Measurements from ENCODE around the gene DIP2C. TPM values are rescaled to one million over a fixed set of nuclear protein-coding genes. Genes with fewer than 3 reads are reported as not detected.

DIP2C gene
- total RNA-seq, 1 donor from 2014 or later, result 18.4 TPM

GRCh38 chr10:310371-310770 is 379.1 kb downstream of the DIP2C start:
- intact Hi-C loops (cut with DNase I), result no loop called here
- no peak for TF ChIP-seq POLR2AphosphoS5 (IDR thresholded peaks at IDR 0.05; ENCODE audit: insufficient read depth in 1 of 2, low read depth in 1 of 2)
- TF ChIP-seq CTCF (IDR thresholded peaks at IDR 0.05), result no peak
- no peak for TF ChIP-seq POLR2A (IDR thresholded peaks at IDR 0.05)
- no peaks in the 10 kb centered on the region for H3K9me3 ChIP-seq
- no peaks in the 10 kb centered on the region for H3K4me1 ChIP-seq
- H3K36me3 ChIP-seq, result peaks cover 0 to 8% of the 10 kb centered on the region in 2 donors
- DNase-seq (ENCODE audit: extremely low spot score in 2 of 2), result peak; percentile 32 to 55
- H3K27me3 ChIP-seq, result no peaks in the 10 kb centered on the region
- no peak overlapping the region for H3K4me3 ChIP-seq
- no peak overlapping the region for H3K27ac ChIP-seq

DNA sequence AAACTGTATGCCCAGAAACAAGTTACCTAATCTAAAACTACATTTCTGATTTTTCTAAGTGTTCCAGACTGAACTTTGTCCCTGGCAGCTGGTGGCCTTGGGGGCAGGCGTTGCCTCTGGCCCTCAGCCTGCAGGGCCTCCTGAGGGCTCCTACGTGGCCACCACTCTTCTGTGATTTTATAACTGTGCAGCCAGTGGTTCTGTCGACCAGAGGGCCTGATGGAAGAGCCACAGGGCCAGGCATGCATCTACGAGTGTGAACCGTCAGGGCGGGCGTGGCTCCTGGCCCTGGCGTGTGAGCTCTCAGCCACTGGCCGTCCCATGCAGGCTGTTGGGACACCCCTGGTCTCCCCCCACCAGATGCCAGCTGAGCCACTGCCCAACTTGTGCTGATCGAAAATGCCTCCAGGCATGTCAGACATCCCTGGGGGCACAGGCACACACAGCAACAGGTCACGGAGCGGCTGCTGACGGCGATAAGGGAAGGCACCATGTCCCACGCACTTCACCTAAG is 380.8 kb downstream of the DIP2C start:
- intact Hi-C loops (cut with DNase I), result no loop called here
- Histone ChIP-seq H3K27ac (no peak overlapping the region), H3K4me1 (no peaks in the 10 kb centered on the region), H3K4me3 (no peak overlapping the region), H3K27me3 (no peaks in the 10 kb centered on the region), H3K9me3 (no peaks in the 10 kb centered on the region), H3K36me3 (peaks cover 0 to 8% of the 10 kb centered on the region in 2 donors)
- no peak for TF ChIP-seq POLR2A (IDR thresholded peaks at IDR 0.05)
- no peak for TF ChIP-seq POLR2AphosphoS5 (IDR thresholded peaks at IDR 0.05; ENCODE audit: insufficient read depth in 1 of 2, low read depth in 1 of 2)
- no peak for TF ChIP-seq CTCF (IDR thresholded peaks at IDR 0.05)
- no peak for DNase-seq (ENCODE audit: extremely low spot score in 2 of 2)

DNA sequence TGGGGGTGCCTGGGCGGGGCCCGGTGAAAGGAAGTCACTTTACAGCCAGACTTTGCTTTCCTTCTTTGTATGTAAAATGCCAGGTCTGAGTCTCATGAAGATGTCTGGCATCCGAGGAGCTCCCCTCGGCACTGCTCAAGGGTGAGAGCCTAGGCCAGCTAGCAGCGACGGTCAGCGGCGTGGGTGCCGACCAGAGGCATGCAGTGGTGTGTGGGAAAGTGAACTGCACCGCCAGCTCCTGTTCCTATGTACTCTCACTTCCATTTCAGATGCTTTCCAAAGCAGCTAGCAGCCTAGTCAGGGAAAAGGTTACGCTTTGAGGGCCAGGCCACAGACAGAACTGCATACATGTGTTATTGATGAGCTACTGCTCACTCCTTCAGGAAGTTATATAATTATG is 381.4 kb downstream of the DIP2C start:
- intact Hi-C loops (cut with DNase I), result no loop called here
- Histone ChIP-seq H3K9me3 (no peaks in the 10 kb centered on the region), H3K4me1 (no peaks in the 10 kb centered on the region), H3K27ac (no peak overlapping the region), H3K27me3 (no peaks in the 10 kb centered on the region), H3K4me3 (no peak overlapping the region), H3K36me3 (peaks cover 0 to 8% of the 10 kb centered on the region in 2 donors)
- no peak for TF ChIP-seq POLR2AphosphoS5 (IDR thresholded peaks at IDR 0.05; ENCODE audit: insufficient read depth in 1 of 2, low read depth in 1 of 2)
- no peak for TF ChIP-seq POLR2A (IDR thresholded peaks at IDR 0.05)
- no peak for TF ChIP-seq CTCF (IDR thresholded peaks at IDR 0.05)
- no peak for DNase-seq (ENCODE audit: extremely low spot score in 2 of 2)

- no peak for TF ChIP-seq CTCF (IDR thresholded peaks at IDR 0.05)
- TF ChIP-seq POLR2A (IDR thresholded peaks at IDR 0.05), result no peak
- no peak for TF ChIP-seq POLR2AphosphoS5 (IDR thresholded peaks at IDR 0.05; ENCODE audit: insufficient read depth in 1 of 2, low read depth in 1 of 2)
- H3K9me3 ChIP-seq, result no peaks in the 10 kb centered on the region
- H3K4me1 ChIP-seq, result no peaks in the 10 kb centered on the region
- peaks cover 0 to 8% of the 10 kb centered on the region in 2 donors for H3K36me3 ChIP-seq
- intact Hi-C loops (cut with DNase I), result no loop called here
- H3K27ac ChIP-seq, result no peak overlapping the region
- no peak for DNase-seq (ENCODE audit: extremely low spot score in 2 of 2)
- H3K27me3 ChIP-seq, result no peaks in the 10 kb centered on the region
- H3K4me3 ChIP-seq, result no peak overlapping the region
Measured at GRCh38 chr10:307659-308058, 381.8 kb downstream of the DIP2C start.

GRCh38 chr10:306675-307185 is 382.7 kb downstream of the DIP2C start:
- Histone ChIP-seq H3K9me3 (no peaks in the 10 kb centered on the region), H3K27me3 (no peaks in the 10 kb centered on the region), H3K27ac (no peak overlapping the region), H3K4me3 (no peak overlapping the region), H3K36me3 (peaks cover 0 to 8% of the 10 kb centered on the region in 2 donors), H3K4me1 (no peaks in the 10 kb centered on the region)
- DNase-seq (ENCODE audit: extremely low spot score in 2 of 2), result no peak
- TF ChIP-seq POLR2A (IDR thresholded peaks at IDR 0.05) (no peak), POLR2AphosphoS5 (IDR thresholded peaks at IDR 0.05; ENCODE audit: insufficient read depth in 1 of 2, low read depth in 1 of 2) (no peak), CTCF (IDR thresholded peaks at IDR 0.05) (no peak)
- intact Hi-C loops (cut with DNase I), result no loop called here
